Lower lobe of right lung (tissue), 2 donors: ENCODE measurements around the gene RPL37A. TPM values are rescaled to one million over a fixed set of nuclear protein-coding genes. Genes with fewer than 3 reads are reported as not detected.
A peak's percentile ranks its signal among the peaks of the same experiment; 100 is the strongest.

Source experiments
- ATAC-seq, 2 donors: fragments of 200-7000 bp; cut with Tn5 transposase; one replicate each; pipeline ENCODE4 v1.9.1; 2020 to 2022; ENCODE audit warnings: mild to moderate bottlenecking in 2 of 2, moderate library complexity in 2 of 2
- DNase-seq: peaks from one replicate; pipeline ENCODE4 v3.0.0-alpha.2; 2020
- H3K27ac ChIP-seq: fragments of 200-600 bp; one replicate; pipeline ENCODE4 v1.8.0; 2022
- H3K27me3 ChIP-seq: fragments of 200-600 bp; one replicate; pipeline ENCODE4 v1.8.0; 2022; ENCODE audit warnings: low read depth
- H3K36me3 ChIP-seq: fragments of 200-600 bp; one replicate; pipeline ENCODE4 v1.8.0; 2022; ENCODE audit warnings: mild to moderate bottlenecking
- H3K4me1 ChIP-seq: fragments of 200-600 bp; one replicate; pipeline ENCODE4 v1.8.0; 2022
- H3K4me3 ChIP-seq: fragments of 200-600 bp; one replicate; pipeline ENCODE4 v1.8.0; 2022; ENCODE audit warnings: mild to moderate bottlenecking
- H3K9me3 ChIP-seq: fragments of 200-600 bp; one replicate; pipeline ENCODE4 v1.8.0; 2022
- intact Hi-C: fragments of 100-400 bp; cut with DNase I; formaldehyde crosslinking; loops from one replicate; pipeline ENCODE4 v1.11.0; 2022
- total RNA-seq: library from RNA; stranded (reverse); fragmentation: NEBNext Ultra II Directional; extraction: Animal tissue kit (Norgen Biotek cat#: 25700); gene quantifications from one replicate; pipeline ENCODE4 v1.2.1, GENCODE V29; 2021
- TF ChIP-seq, protein P1 (sequence below): fragments of 200-600 bp; IDR thresholded peaks from one replicate; pipeline ENCODE4 v1.8.0; 2022; ENCODE audit warnings: antibody characterized with exemption, mild to moderate bottlenecking
- donor health status: DM: no; HTN: yes; CAD: no; lungs with severe emphysema.

RPL37A gene
- total RNA-seq, 1 donor from 2014 or later = 1,974 TPM

DNA sequence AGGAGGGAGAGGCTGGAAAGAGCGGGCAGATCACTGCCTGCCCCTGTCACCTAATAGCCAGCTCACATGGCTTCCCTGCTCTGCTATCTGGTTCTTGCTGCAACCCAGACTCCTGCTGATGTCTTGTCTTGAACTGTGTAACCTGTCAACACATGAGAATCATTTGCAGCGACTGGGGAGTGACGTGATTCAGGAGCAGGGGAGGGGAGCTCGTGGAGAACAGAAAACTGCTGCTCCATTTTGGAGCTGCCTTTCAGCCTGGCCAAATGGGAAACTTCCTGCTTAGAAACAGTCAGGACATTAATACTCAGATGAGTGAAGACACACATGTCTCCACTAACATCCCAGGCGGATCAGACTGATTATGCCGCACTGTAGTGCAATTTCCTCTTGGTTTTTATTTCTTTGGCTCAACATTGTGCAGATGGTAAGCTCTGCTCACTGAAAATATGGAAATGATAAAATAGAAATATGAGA, 38.1 kb downstream of the RPL37A start:
- Histone ChIP-seq H3K9me3 (no peaks in the 10 kb centered on the region), H3K4me1 (peaks cover 46% of the 10 kb centered on the region), H3K4me3 (no peak overlapping the region), H3K27me3 (no peaks in the 10 kb centered on the region), H3K36me3 (no peaks in the 10 kb centered on the region), H3K27ac (no peak overlapping the region)
- no peak for DNase-seq
- ATAC-seq = peak in 1 of 2 donors; percentile 3
- intact Hi-C loops = no loop called here
- TF ChIP-seq, protein P1, sequence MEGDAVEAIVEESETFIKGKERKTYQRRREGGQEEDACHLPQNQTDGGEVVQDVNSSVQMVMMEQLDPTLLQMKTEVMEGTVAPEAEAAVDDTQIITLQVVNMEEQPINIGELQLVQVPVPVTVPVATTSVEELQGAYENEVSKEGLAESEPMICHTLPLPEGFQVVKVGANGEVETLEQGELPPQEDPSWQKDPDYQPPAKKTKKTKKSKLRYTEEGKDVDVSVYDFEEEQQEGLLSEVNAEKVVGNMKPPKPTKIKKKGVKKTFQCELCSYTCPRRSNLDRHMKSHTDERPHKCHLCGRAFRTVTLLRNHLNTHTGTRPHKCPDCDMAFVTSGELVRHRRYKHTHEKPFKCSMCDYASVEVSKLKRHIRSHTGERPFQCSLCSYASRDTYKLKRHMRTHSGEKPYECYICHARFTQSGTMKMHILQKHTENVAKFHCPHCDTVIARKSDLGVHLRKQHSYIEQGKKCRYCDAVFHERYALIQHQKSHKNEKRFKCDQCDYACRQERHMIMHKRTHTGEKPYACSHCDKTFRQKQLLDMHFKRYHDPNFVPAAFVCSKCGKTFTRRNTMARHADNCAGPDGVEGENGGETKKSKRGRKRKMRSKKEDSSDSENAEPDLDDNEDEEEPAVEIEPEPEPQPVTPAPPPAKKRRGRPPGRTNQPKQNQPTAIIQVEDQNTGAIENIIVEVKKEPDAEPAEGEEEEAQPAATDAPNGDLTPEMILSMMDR = no peak

DNA sequence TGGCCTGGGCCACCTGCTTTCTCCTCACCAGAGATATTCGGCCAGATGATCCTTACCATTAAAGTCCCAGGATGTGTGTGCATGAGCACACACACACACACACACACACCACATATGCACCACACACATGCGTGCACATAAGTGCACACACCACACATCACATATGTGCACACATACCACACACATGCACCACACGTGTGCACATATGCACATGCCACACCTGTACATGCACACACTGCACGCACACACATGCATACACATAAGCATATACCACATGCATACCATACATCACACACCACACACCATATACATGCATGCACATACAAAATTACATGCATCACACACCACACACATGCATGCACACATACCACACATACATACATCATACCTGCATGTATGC, 38.7 kb downstream of the RPL37A start:
- no peaks in the 10 kb centered on the region for H3K27me3 ChIP-seq

GRCh38 chr2:216538538-216538937, 39.9 kb downstream of the RPL37A start:
- H3K4me3 ChIP-seq = no peak overlapping the region
- no peak for DNase-seq
- no peaks in the 10 kb centered on the region for H3K36me3 ChIP-seq
- no peak overlapping the region for H3K27ac ChIP-seq
- intact Hi-C loops = no loop called here
- H3K27me3 ChIP-seq = no peaks in the 10 kb centered on the region
- TF ChIP-seq, protein P1 = no peak
- ATAC-seq = no peak
- H3K4me1 ChIP-seq = peaks cover 45% of the 10 kb centered on the region
- H3K9me3 ChIP-seq = no peaks in the 10 kb centered on the region

More for the DNA sequence above, 38.7 kb downstream of the RPL37A start:
- H3K9me3 ChIP-seq = no peaks in the 10 kb centered on the region
- no peaks in the 10 kb centered on the region for H3K36me3 ChIP-seq
- no peak overlapping the region for H3K4me3 ChIP-seq
- H3K4me1 ChIP-seq = peaks cover 46% of the 10 kb centered on the region
- TF ChIP-seq, protein P1 = no peak
- ATAC-seq (no peak), DNase-seq (no peak)
- no peak overlapping the region for H3K27ac ChIP-seq
- intact Hi-C loops = no loop called here

GRCh38 chr2:216539120-216539519, 40.5 kb downstream of the RPL37A start:
- TF ChIP-seq, protein P1 = no peak
- Histone ChIP-seq H3K27ac (no peak overlapping the region), H3K4me3 (no peak overlapping the region), H3K27me3 (no peaks in the 10 kb centered on the region), H3K4me1 (peaks cover 41% of the 10 kb centered on the region), H3K9me3 (no peaks in the 10 kb centered on the region), H3K36me3 (no peaks in the 10 kb centered on the region)
- no peak for ATAC-seq
- intact Hi-C loops = no loop called here
- no peak for DNase-seq

DNA sequence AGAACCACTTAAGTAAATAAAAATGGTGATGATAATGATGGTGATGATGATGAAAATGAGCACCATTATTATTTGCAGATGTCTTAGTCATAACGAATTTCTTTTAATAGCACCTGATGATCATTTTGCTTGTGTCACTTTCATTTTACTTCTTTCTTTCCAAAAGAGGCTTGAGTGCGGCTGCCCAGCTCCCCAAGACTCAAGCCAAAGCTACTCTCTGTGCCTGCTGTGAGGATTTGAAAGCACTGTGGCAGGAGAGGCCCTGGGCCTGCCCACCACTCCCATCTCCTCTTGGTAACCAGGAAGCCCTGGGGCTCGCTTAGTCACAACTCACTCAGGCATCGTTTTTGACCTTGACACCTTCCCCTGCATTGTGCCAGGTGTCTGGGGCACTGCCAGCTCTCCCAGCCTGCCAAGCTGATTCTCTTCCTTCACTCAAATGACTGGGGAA, 41.2 kb downstream of the RPL37A start:
- ATAC-seq = peak; percentile 51 to 65
- peak; percentile 53 for DNase-seq
- Histone ChIP-seq H3K4me3 (no peak overlapping the region), H3K36me3 (no peaks in the 10 kb centered on the region), H3K27me3 (no peaks in the 10 kb centered on the region), H3K27ac (no peak overlapping the region), H3K9me3 (no peaks in the 10 kb centered on the region), H3K4me1 (peaks cover 34% of the 10 kb centered on the region)
- intact Hi-C loops = no loop called here
- TF ChIP-seq, protein P1 = no peak
